ENCODE measurements around the gene SLC6A20. TPM values are rescaled to one million over a fixed set of nuclear protein-coding genes. Genes with fewer than 3 reads are reported as not detected.

The SLC6A20 gene
- total and polyA plus RNA-seq, 2 of the 13 experiments (the other 11 are each of a cell fraction or from before 2014, with no cell fraction given): not detected

- BruUV-seq (replicated peaks): no TSS peak
- 45% methylated on average over 8 of the region's 8 CpGs for WGBS (ENCODE audit: low lambda C conversion rate)
- H3K9me3 ChIP-seq (ENCODE audit: low read length): no peaks in the 10 kb centered on the region
Observed at GRCh38 chr3:45765958-45766357, 30.4 kb downstream of the SLC6A20 start.

More at GRCh38 chr3:45765958-45766357, 30.4 kb downstream of the SLC6A20 start:
- in situ Hi-C loops (cut with HindIII; ENCODE audit: extremely low pct_ligation_motif_present, low pct_unique_long_range_greater_than_20kb) (loop anchor here (10.0 kb wide), 1 partner anchor 309 kb away; no protein-coding TSS in a partner anchor), intact Hi-C loops (cut with micrococcal nuclease; ENCODE audit: unreplicated experiment) (no loop called here)
- Histone ChIP-seq H3K4me2 (ENCODE audit: low read depth, low read length) (no peak overlapping the region), H3K27me3 (ENCODE audit: control insufficient read depth in 1 of 2, insufficient read depth in 2 of 2, low read length in 2 of 2) (peaks cover 2 to 28% of the 10 kb centered on the region in 2 experiments; a peak in 4 of 5 replicates), H3K4me3 (replicated peaks in 1 of 3; ENCODE audit: insufficient read depth in 1 of 3, low read depth in 2 of 3, low read length in 3 of 3) (no peak overlapping the region), H3K36me3 (replicated peaks in 1 of 2; ENCODE audit: control insufficient read depth in 1 of 2, insufficient read depth in 2 of 2, low read length in 2 of 2) (no peaks in the 10 kb centered on the region), H2AFZ (ENCODE audit: low read length) (no peak overlapping the region), H3K27ac (ENCODE audit: extremely low read length, insufficient read depth, low read length) (no peak overlapping the region), H3K79me2 (ENCODE audit: insufficient read depth, low read length) (no peaks in the 10 kb centered on the region), H4K20me1 (ENCODE audit: insufficient read depth, low read length) (no peaks in the 10 kb centered on the region), H3K9ac (ENCODE audit: insufficient read depth, low read depth, low read length) (no peak overlapping the region), H3K4me1 (ENCODE audit: insufficient read depth, low read length) (peaks cover 6% of the 10 kb centered on the region; the same call in 1 of the 2 replicates)
- FAIRE-seq: no peak
- DNase-seq (ENCODE audit: low spot score): no peak
- TF ChIP-seq TCF12 (IDR thresholded peaks at IDR 0.05): no peak
- TF ChIP-seq TCF12 (CRISPR knock-in tag; IDR thresholded peaks at IDR 0.05): no peak
- no peak for TF ChIP-seq ZNF12 (CRISPR knock-in tag; IDR thresholded peaks at IDR 0.05)
- no peak for TF ChIP-seq ZNF205 (CRISPR knock-in tag; IDR thresholded peaks at IDR 0.05)
- no peak for TF ChIP-seq ZNF30 (CRISPR knock-in tag; IDR thresholded peaks at IDR 0.05)
- TF ChIP-seq ZNF276 (CRISPR knock-in tag; IDR thresholded peaks at IDR 0.05; ENCODE audit: low read depth): no peak
- no peak for TF ChIP-seq HDAC1 (CRISPR knock-in tag; IDR thresholded peaks at IDR 0.05)
- TF ChIP-seq RFX3 (CRISPR knock-in tag; IDR thresholded peaks at IDR 0.05): no peak
- TF ChIP-seq ZNF7 (CRISPR knock-in tag; IDR thresholded peaks at IDR 0.05): no peak
- TF ChIP-seq ZNF577 (CRISPR knock-in tag; IDR thresholded peaks at IDR 0.05; ENCODE audit: borderline replicate concordance, low read depth): no peak
- TF ChIP-seq ZNF576 (CRISPR knock-in tag; IDR thresholded peaks at IDR 0.05): no peak
- TF ChIP-seq AHDC1 (CRISPR knock-in tag; IDR thresholded peaks at IDR 0.05; ENCODE audit: borderline replicate concordance): no peak
- no peak for TF ChIP-seq SMYD3 (CRISPR knock-in tag; IDR thresholded peaks at IDR 0.05)
- no peak for TF ChIP-seq ZNF691 (CRISPR knock-in tag; IDR thresholded peaks at IDR 0.05; ENCODE audit: borderline replicate concordance, low read depth)
- TF ChIP-seq PHF20 (CRISPR knock-in tag; IDR thresholded peaks at IDR 0.05): no peak
- no peak for TF ChIP-seq ZFP36L2 (CRISPR knock-in tag; IDR thresholded peaks at IDR 0.05)
- no peak for TF ChIP-seq RAD51 (IDR thresholded peaks at IDR 0.05; ENCODE audit: borderline replicate concordance)
- TF ChIP-seq KDM1A (CRISPR knock-in tag; IDR thresholded peaks at IDR 0.05): no peak
- no peak for TF ChIP-seq ZNF441 (CRISPR knock-in tag; IDR thresholded peaks at IDR 0.05; ENCODE audit: borderline replicate concordance)
- TF ChIP-seq ZNF256 (CRISPR knock-in tag; conservative IDR thresholded peaks at IDR 0.05): no peak
- POLR2A ChIA-PET: no interaction called here
- CTCF ChIA-PET (ENCODE audit: low intra/inter-chr PET ratio, low total read pairs): no interaction called here
- ATAC-seq: no peak
